Type B pancreatic cell (in vitro differentiated cells): Measurements from ENCODE around the gene RBPJ. TPM values are rescaled to one million over a fixed set of nuclear protein-coding genes. Genes with fewer than 3 reads are reported as not detected.
A peak's percentile ranks its signal among the peaks of the same experiment; 100 is the strongest.

Experiments
- DNase-seq: peaks from one replicate; pipeline ENCODE4 v3.0.0; 2021; ENCODE audit warnings: mixed read lengths; ENCODE audit not compliant: unreplicated experiment; ENCODE audit errors: extremely low spot score
- H3K27ac Mint-ChIP-seq: 2 replicates; pipeline ENCODE4 v1.8.0; 2021; ENCODE audit warnings: mild to moderate bottlenecking, mixed read lengths
- H3K27me3 Mint-ChIP-seq: 2 replicates; pipeline ENCODE4 v1.8.0; 2021; ENCODE audit warnings: mixed read lengths
- H3K36me3 Mint-ChIP-seq: 2 replicates; pipeline ENCODE4 v1.8.0; 2021; ENCODE audit warnings: mixed read lengths
- H3K4me1 Mint-ChIP-seq: one replicate; pipeline ENCODE4 v1.8.0; 2021; ENCODE audit warnings: mixed read lengths; ENCODE audit not compliant: unreplicated experiment
- H3K4me3 Mint-ChIP-seq: 2 replicates; pipeline ENCODE4 v1.8.0; 2021; ENCODE audit warnings: mild to moderate bottlenecking, mixed read lengths
- H3K9me3 Mint-ChIP-seq: 2 replicates; pipeline ENCODE4 v1.8.0; 2021; ENCODE audit warnings: mixed read lengths
- CTCF ChIP-seq: fragments of 200-600 bp; sonication (generic); conservative IDR thresholded peaks from 2 replicates; pipeline ENCODE4 v1.5.0; 2021; ENCODE audit warnings: antibody characterized with exemption, mild to moderate bottlenecking
- total RNA-seq: library from RNA; stranded (reverse); gene quantifications from 2 replicates; pipeline ENCODE4 v1.2.1, GENCODE V29; 2021; ENCODE audit warnings: low replicate concordance

The RBPJ gene
- total RNA-seq, 1 donor from 2014 or later: 95.4 TPM

GRCh38 chr4:26418850-26419249 is 98.0 kb downstream of the RBPJ start:
- no peak for DNase-seq
- H3K4me1 Mint-ChIP-seq: no peaks in the 10 kb centered on the region
- TF ChIP-seq CTCF: no peak
- H3K4me3 Mint-ChIP-seq: no peak overlapping the region
- H3K27me3 Mint-ChIP-seq: no peaks in the 10 kb centered on the region
- H3K27ac Mint-ChIP-seq: no peak overlapping the region
- H3K36me3 Mint-ChIP-seq: peaks cover 26% of the 10 kb centered on the region
- H3K9me3 Mint-ChIP-seq: no peaks in the 10 kb centered on the region

GRCh38 chr4:26420438-26420837 is 99.6 kb downstream of the RBPJ start:
- Mint-ChIP-seq H3K9me3 (no peaks in the 10 kb centered on the region), H3K27ac (no peak overlapping the region), H3K27me3 (no peaks in the 10 kb centered on the region), H3K4me1 (no peaks in the 10 kb centered on the region), H3K36me3 (peaks cover 23% of the 10 kb centered on the region), H3K4me3 (no peak overlapping the region)
- DNase-seq: no peak
- no peak for TF ChIP-seq CTCF

- H3K36me3 Mint-ChIP-seq: peaks cover 19% of the 10 kb centered on the region
- H3K9me3 Mint-ChIP-seq: no peaks in the 10 kb centered on the region
- H3K4me1 Mint-ChIP-seq: no peaks in the 10 kb centered on the region
- H3K27me3 Mint-ChIP-seq: no peaks in the 10 kb centered on the region
- TF ChIP-seq CTCF: no peak
- H3K4me3 Mint-ChIP-seq: no peak overlapping the region
- DNase-seq: no peak
- H3K27ac Mint-ChIP-seq: no peak overlapping the region
These were observed 100.1 kb downstream of the RBPJ start for GRCh38 chr4:26420913-26421312.

- DNase-seq: no peak
- peaks cover 14% of the 10 kb centered on the region for H3K4me1 Mint-ChIP-seq
- H3K27ac Mint-ChIP-seq: no peak overlapping the region
These were observed 103.3 kb downstream of the RBPJ start for GRCh38 chr4:26424153-26424552.

GRCh38 chr4:26424838-26425237 is 104.0 kb downstream of the RBPJ start:
- peak; percentile 50 for TF ChIP-seq CTCF

More at GRCh38 chr4:26424153-26424552, 103.3 kb downstream of the RBPJ start:
- Mint-ChIP-seq H3K4me3 (no peak overlapping the region), H3K27me3 (no peaks in the 10 kb centered on the region), H3K36me3 (peaks cover 35% of the 10 kb centered on the region), H3K9me3 (no peaks in the 10 kb centered on the region)
- TF ChIP-seq CTCF: no peak

GRCh38 chr4:26425953-26426352 is 105.1 kb downstream of the RBPJ start:
- no peaks in the 10 kb centered on the region for H3K9me3 Mint-ChIP-seq
- H3K36me3 Mint-ChIP-seq: peaks cover 38% of the 10 kb centered on the region
- TF ChIP-seq CTCF: no peak
- no peaks in the 10 kb centered on the region for H3K27me3 Mint-ChIP-seq
- no peak for DNase-seq
- H3K4me1 Mint-ChIP-seq: peaks cover 14% of the 10 kb centered on the region
- H3K4me3 Mint-ChIP-seq: no peak overlapping the region
- H3K27ac Mint-ChIP-seq: no peak overlapping the region

More at GRCh38 chr4:26424838-26425237, 104.0 kb downstream of the RBPJ start:
- no peaks in the 10 kb centered on the region for H3K9me3 Mint-ChIP-seq
- peaks cover 14% of the 10 kb centered on the region for H3K4me1 Mint-ChIP-seq
- no peak overlapping the region for H3K4me3 Mint-ChIP-seq
- no peak for DNase-seq
- H3K27ac Mint-ChIP-seq: no peak overlapping the region
- H3K36me3 Mint-ChIP-seq: peaks cover 35% of the 10 kb centered on the region
- H3K27me3 Mint-ChIP-seq: no peaks in the 10 kb centered on the region
